Hepatocyte (in vitro differentiated cells): Measurements from ENCODE around the gene IGFLR1. TPM values are rescaled to one million over a fixed set of nuclear protein-coding genes. Genes with fewer than 3 reads are reported as not detected.

ENCODE experiments used
- DNase-seq: peaks from one replicate; pipeline ENCODE4 v3.0.0-alpha.2; 2016; ENCODE audit warnings: low spot score
- H2AFZ ChIP-seq: fragments of 200-600 bp; sonication (generic); 2 replicates; pipeline ENCODE4 v1.6.0; 2016; ENCODE audit warnings: antibody characterized with exemption, mild to moderate bottlenecking
- H3K27ac ChIP-seq: fragments of 200-600 bp; sonication (generic); 2 replicates; pipeline ENCODE4 v1.5.1; 2016; ENCODE audit warnings: mild to moderate bottlenecking
- H3K27me3 ChIP-seq: fragments of 200-600 bp; sonication (generic); 2 replicates; pipeline ENCODE4 v1.6.1; 2016
- H3K36me3 ChIP-seq: fragments of 200-600 bp; sonication (generic); replicated peaks from 2 replicates; pipeline ENCODE4 v1.5.1; 2016; ENCODE audit warnings: low read depth; ENCODE audit not compliant: insufficient read depth
- H3K4me1 ChIP-seq: fragments of 200-600 bp; sonication (generic); 2 replicates; pipeline ENCODE4 v1.5.1; 2016; ENCODE audit warnings: mild to moderate bottlenecking, moderate library complexity; ENCODE audit not compliant: insufficient read depth
- H3K4me2 ChIP-seq: fragments of 200-600 bp; sonication (generic); 2 replicates; pipeline ENCODE4 v1.6.0; 2016
- H3K4me3 ChIP-seq: fragments of 200-600 bp; sonication (generic); 2 replicates; pipeline ENCODE4 v1.5.1; 2016; ENCODE audit warnings: mild to moderate bottlenecking
- H3K79me2 ChIP-seq: fragments of 200-600 bp; sonication (generic); 2 replicates; pipeline ENCODE4 v1.6.0; 2017; ENCODE audit warnings: mild to moderate bottlenecking
- H3K9me2 ChIP-seq: fragments of 200-600 bp; sonication (generic); replicated peaks from 2 replicates; pipeline ENCODE4 v1.6.0; 2017; ENCODE audit warnings: mild to moderate bottlenecking; ENCODE audit not compliant: insufficient read depth
- H3K9me3 ChIP-seq: fragments of 200-600 bp; sonication (generic); 2 replicates; pipeline ENCODE4 v1.5.1; 2016; ENCODE audit warnings: low read depth, mild to moderate bottlenecking
- H4K20me1 ChIP-seq: fragments of 200-600 bp; sonication (generic); 2 replicates; pipeline ENCODE4 v1.6.0; 2016; ENCODE audit warnings: mild to moderate bottlenecking; ENCODE audit not compliant: insufficient read depth, poor library complexity, severe bottlenecking
- EZH2 ChIP-seq: fragments of 200-600 bp; sonication (generic); IDR thresholded peaks from 2 replicates; pipeline ENCODE4 v1.6.1; 2016; ENCODE audit warnings: antibody characterized with exemption, mild to moderate bottlenecking, borderline replicate concordance
- EZH2phosphoT487 ChIP-seq: fragments of 200-600 bp; sonication (generic); IDR thresholded peaks from one replicate; pipeline ENCODE4 v1.6.1; 2018; ENCODE audit warnings: antibody characterized with exemption, mild to moderate bottlenecking, low read depth, moderate library complexity; ENCODE audit not compliant: unreplicated experiment, severe bottlenecking
- WGBS: methylation state at CpG from one replicate; pipeline ENCODE4 v1.1.6; 2016; ENCODE audit warnings: low lambda C conversion rate; ENCODE audit errors: missing lambda C conversion rate; 5-methylcytosine and 5-hydroxymethylcytosine counted together
- polyA plus RNA-seq: library from polyadenylated mRNA; unstranded; fragments of >200 nt; fragmentation: Nextera tagmentation; extraction: Ambion mirVana; gene quantifications from 2 replicates; pipeline ENCODE4 v1.2.1, GENCODE V29; 2016
- total RNA-seq: library from RNA; depleted of rRNA; stranded (reverse); fragments of >200 nt; gene quantifications from 2 replicates; pipeline ENCODE4 v1.2.3, GENCODE V29; 2014
- TF ChIP-seq, protein P1 (sequence below): fragments of 200-600 bp; sonication (generic); IDR thresholded peaks from 2 replicates; pipeline ENCODE4 v1.5.1; 2016; ENCODE audit warnings: antibody characterized with exemption, mild to moderate bottlenecking; ENCODE audit not compliant: poor library complexity

Gene IGFLR1
- total and polyA plus RNA-seq, 2 experiments from 2014 or later, result 4.5 to 5.6 TPM

DNA sequence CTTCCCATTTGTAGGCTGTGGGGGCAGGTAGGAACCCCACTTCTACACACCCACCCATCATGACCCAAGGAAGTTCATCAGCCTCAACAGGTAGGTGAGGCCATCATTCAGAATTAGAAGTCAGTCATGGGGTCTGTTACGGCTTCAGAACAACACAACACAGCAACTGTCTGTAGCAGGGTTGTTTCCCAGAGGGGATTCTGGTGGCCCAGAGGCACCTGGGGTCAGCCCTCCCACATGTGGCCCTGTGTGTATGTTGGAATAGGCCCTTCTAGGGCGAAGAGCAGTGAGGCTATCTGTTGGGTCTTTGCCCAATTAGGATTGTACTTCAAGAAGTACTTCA lies 3.4 kb downstream of the IGFLR1 start:
- Histone ChIP-seq H3K79me2 (no peaks in the 10 kb centered on the region), H3K4me2 (no peak overlapping the region), H3K27me3 (no peaks in the 10 kb centered on the region), H3K9me2 (no peaks in the 10 kb centered on the region), H3K4me3 (no peak overlapping the region), H3K36me3 (no peaks in the 10 kb centered on the region), H3K9me3 (no peaks in the 10 kb centered on the region), H3K4me1 (peaks cover 4% of the 10 kb centered on the region), H2AFZ (no peak overlapping the region), H4K20me1 (no peaks in the 10 kb centered on the region), H3K27ac (no peak overlapping the region)
- TF ChIP-seq EZH2phosphoT487, result no peak
- DNase-seq, result no peak
- 95% methylated on average over 2 of the region's 2 CpGs for WGBS

DNA sequence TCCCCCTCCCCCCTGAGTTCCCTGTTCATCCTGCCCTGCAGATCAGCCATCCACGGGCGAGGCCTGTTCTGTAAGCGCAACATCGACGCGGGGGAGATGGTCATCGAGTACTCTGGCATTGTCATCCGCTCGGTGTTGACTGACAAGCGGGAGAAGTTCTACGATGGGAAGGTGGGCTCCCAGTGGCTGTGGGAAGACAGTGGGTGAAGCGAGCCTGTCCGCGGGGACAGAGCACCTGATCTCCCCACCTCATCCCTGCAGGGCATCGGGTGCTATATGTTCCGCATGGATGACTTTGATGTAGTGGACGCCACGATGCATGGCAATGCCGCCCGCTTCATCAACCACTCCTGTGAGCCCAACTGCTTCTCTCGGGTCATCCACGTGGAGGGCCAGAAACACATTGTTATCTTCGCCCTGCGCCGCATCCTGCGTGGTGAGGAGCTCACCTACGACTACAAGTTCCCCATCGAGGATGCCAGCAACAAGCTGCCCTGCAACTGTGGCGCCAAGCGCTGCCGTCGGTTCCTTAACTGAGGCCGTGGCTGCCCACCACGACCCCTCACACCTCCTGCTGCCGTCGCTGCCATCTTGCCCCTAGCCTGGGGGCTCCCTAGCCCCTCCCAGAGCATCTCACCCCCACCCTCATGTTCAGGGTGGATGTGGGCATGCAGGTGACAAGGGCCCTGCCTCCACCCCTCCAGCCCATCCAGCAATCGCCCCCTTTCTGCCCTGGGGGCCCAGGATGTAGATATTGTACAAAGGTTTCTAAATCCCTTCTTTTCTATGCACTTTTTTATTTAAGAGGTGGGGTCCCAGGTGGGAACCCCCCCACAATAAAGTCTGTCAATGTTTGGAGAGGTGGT lies 4.0 kb downstream of the IGFLR1 start:
- Histone ChIP-seq H4K20me1 (no peaks in the 10 kb centered on the region), H2AFZ (no peak overlapping the region), H3K27me3 (no peaks in the 10 kb centered on the region), H3K9me2 (no peaks in the 10 kb centered on the region), H3K36me3 (no peaks in the 10 kb centered on the region), H3K4me2 (no peak overlapping the region), H3K27ac (no peak overlapping the region), H3K9me3 (no peaks in the 10 kb centered on the region), H3K4me3 (no peak overlapping the region), H3K79me2 (no peaks in the 10 kb centered on the region), H3K4me1 (peaks cover 4% of the 10 kb centered on the region)
- TF ChIP-seq, protein P1, sequence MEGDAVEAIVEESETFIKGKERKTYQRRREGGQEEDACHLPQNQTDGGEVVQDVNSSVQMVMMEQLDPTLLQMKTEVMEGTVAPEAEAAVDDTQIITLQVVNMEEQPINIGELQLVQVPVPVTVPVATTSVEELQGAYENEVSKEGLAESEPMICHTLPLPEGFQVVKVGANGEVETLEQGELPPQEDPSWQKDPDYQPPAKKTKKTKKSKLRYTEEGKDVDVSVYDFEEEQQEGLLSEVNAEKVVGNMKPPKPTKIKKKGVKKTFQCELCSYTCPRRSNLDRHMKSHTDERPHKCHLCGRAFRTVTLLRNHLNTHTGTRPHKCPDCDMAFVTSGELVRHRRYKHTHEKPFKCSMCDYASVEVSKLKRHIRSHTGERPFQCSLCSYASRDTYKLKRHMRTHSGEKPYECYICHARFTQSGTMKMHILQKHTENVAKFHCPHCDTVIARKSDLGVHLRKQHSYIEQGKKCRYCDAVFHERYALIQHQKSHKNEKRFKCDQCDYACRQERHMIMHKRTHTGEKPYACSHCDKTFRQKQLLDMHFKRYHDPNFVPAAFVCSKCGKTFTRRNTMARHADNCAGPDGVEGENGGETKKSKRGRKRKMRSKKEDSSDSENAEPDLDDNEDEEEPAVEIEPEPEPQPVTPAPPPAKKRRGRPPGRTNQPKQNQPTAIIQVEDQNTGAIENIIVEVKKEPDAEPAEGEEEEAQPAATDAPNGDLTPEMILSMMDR, result no peak
- TF ChIP-seq EZH2, result no peak
- TF ChIP-seq EZH2phosphoT487, result no peak
- 96% methylated on average over 37 of the region's 37 CpGs for WGBS
- DNase-seq, result no peak

DNA sequence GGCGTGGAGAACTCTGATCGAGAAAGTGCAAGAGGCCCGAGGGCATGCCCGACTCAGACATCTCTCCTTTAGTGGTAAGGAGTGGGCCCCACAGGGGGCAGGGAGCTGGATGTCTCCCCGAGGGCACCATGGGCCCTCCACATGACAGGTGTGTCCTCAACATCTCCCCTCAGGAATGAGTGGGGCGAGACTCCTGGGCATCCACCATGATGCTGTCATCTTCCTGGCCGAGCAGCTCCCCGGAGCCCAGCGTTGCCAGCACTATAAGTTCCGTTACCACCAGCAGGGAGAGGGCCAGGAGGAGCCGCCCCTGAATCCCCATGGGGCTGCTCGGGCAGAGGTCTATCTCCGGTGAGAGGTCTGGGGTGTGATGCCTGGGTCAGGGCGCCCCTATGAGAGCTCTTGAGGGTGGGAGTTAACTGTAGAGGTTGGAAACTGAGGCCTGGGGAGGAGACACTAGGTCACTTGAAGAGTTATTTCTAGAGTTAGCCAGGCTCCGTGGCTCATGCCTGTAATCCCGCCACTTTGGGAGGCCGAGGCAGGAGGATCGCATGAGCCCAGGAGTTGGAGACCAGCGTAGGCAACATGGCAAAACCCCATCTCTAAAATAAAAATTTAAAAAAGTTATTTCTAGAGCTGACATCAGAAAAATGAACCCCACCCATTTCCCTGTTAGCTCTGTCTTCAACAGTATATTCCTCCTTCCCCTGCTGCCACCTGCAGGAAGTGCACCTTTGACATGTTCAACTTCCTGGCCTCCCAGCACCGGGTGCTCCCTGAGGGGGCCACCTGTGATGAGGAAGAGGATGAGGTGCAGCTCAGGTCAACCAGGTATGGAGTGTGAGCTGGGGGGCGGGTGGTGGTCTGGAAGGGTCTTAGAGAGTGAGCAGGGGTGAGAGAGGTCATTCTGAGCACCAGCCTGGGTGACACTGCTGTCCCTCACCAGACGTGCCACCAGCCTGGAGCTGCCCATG lies 5.1 kb downstream of the IGFLR1 start:
- Histone ChIP-seq H3K9me3 (no peaks in the 10 kb centered on the region), H3K4me2 (no peak overlapping the region), H4K20me1 (no peaks in the 10 kb centered on the region), H3K27me3 (no peaks in the 10 kb centered on the region), H2AFZ (no peak overlapping the region), H3K9me2 (no peaks in the 10 kb centered on the region), H3K4me1 (peaks cover 4% of the 10 kb centered on the region), H3K4me3 (no peak overlapping the region), H3K36me3 (no peaks in the 10 kb centered on the region), H3K79me2 (no peaks in the 10 kb centered on the region), H3K27ac (no peak overlapping the region)
- TF ChIP-seq EZH2phosphoT487 (no peak), EZH2 (no peak)
- TF ChIP-seq, protein P1, result no peak
- 94% methylated on average over 22 of the region's 22 CpGs for WGBS
- no peak for DNase-seq

DNA sequence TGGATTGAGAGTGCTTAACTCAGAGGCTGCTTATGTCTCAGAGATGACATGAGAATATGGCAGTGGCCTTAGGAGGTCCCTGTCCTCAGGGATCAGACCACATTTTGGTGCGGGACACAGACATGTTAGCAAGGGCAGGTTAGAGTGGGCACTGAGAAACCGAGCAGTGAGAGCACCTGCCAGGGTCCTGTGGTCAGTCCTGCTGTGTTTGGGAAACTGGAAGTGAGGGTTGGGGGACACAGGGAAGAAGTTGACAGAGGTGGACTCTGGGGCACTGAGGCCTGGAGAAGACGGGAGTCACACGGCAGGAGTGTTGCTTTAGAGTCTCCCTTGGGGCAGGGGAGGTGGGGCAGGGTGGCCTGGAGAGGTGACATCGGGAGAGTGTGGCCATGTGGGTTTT lies 7.4 kb downstream of the IGFLR1 start:
- no peaks in the 10 kb centered on the region for H3K36me3 ChIP-seq
- no peak overlapping the region for H3K4me2 ChIP-seq
- no peaks in the 10 kb centered on the region for H3K27me3 ChIP-seq
- H3K79me2 ChIP-seq, result no peaks in the 10 kb centered on the region
- 91% methylated on average over 4 of the region's 5 CpGs for WGBS
- no peak for DNase-seq
- TF ChIP-seq EZH2, result no peak
- no peak for TF ChIP-seq EZH2phosphoT487
- TF ChIP-seq, protein P1, result no peak
- no peaks in the 10 kb centered on the region for H3K9me2 ChIP-seq
- no peak overlapping the region for H3K4me3 ChIP-seq
- H2AFZ ChIP-seq, result no peak overlapping the region
- no peaks in the 10 kb centered on the region for H4K20me1 ChIP-seq
- H3K9me3 ChIP-seq, result no peaks in the 10 kb centered on the region
- H3K27ac ChIP-seq, result no peak overlapping the region
- H3K4me1 ChIP-seq, result no peaks in the 10 kb centered on the region
